ENCODE measurements around the gene C8A. TPM values are rescaled to one million over a fixed set of nuclear protein-coding genes. Genes with fewer than 3 reads are reported as not detected.

Gene C8A
- total and polyA plus RNA-seq, 10 of the 15 experiments (the other 5 are each of a cell fraction or from before 2014, with no cell fraction given) = not detected

DNA sequence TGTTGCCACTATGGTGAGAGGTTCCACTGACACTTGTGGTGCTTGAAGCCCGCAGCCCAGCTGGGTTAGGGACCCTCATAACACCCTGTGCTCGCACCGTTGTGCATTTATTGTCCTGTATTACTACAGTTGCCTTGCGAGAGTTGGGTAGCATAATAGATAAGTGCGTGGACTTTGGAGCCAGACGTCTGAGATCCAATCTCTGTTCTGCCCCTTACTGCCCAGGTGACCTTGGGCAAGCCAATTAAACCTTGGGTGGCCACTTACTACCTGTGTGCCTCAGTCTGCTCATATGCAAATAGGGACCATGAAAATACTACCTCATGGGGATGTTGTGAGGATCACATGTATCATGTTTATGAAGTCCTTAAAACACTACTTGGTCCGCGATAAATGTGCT lies 97.9 kb downstream of the C8A start (continued):
- TF ChIP-seq, protein P1, sequence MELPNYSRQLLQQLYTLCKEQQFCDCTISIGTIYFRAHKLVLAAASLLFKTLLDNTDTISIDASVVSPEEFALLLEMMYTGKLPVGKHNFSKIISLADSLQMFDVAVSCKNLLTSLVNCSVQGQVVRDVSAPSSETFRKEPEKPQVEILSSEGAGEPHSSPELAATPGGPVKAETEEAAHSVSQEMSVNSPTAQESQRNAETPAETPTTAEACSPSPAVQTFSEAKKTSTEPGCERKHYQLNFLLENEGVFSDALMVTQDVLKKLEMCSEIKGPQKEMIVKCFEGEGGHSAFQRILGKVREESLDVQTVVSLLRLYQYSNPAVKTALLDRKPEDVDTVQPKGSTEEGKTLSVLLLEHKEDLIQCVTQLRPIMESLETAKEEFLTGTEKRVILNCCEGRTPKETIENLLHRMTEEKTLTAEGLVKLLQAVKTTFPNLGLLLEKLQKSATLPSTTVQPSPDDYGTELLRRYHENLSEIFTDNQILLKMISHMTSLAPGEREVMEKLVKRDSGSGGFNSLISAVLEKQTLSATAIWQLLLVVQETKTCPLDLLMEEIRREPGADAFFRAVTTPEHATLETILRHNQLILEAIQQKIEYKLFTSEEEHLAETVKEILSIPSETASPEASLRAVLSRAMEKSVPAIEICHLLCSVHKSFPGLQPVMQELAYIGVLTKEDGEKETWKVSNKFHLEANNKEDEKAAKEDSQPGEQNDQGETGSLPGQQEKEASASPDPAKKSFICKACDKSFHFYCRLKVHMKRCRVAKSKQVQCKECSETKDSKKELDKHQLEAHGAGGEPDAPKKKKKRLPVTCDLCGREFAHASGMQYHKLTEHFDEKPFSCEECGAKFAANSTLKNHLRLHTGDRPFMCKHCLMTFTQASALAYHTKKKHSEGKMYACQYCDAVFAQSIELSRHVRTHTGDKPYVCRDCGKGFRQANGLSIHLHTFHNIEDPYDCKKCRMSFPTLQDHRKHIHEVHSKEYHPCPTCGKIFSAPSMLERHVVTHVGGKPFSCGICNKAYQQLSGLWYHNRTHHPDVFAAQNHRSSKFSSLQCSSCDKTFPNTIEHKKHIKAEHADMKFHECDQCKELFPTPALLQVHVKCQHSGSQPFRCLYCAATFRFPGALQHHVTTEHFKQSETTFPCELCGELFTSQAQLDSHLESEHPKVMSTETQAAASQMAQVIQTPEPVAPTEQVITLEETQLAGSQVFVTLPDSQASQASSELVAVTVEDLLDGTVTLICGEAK (IDR thresholded peaks at IDR 0.05; ENCODE audit: borderline replicate concordance) = no peak

DNA sequence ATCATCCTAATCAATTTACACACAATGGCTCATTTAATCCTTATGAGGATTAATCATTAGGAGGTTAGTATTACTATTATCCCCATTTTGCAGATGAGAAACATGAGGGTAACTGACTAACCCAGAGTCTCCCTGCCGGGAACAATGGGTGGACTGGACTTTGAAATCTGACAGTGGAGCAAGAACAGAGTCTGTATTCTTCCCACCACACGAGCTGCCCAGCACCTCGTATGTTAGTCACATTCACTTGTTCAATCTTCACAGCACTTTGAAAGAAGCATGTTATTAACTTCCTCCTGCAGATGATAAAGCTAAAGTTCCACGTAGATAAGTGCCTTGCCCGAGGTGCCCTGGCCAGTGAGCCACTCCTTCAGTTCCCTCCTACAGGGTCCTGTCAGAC lies 98.8 kb downstream of the C8A start:
- H3K4me1 ChIP-seq (ENCODE audit: control insufficient read depth, insufficient read depth, low read length) = no peaks in the 10 kb centered on the region
- ChIA-PET SMC1A (ENCODE audit: uncharacterized antibody, unreplicated experiment) (no interaction called here), RAD21 (ENCODE audit: unreplicated experiment) (no interaction called here), POLR2A (no interaction called here), CTCF (no interaction called here)
- WGBS (ENCODE audit: insufficient coverage, insufficient replicate concordance, low lambda C conversion rate, missing lambda C conversion rate) = 12% methylated on average over 5 of the region's 5 CpGs
- H3K9ac ChIP-seq (ENCODE audit: control insufficient read depth, insufficient read depth, low read length) = no peak overlapping the region
- no peak overlapping the region for H3K4me3 ChIP-seq
- H3K27me3 ChIP-seq (replicated peaks in 1 of 2; ENCODE audit: control insufficient read depth in 2 of 2, insufficient read depth in 2 of 2, low read length in 1 of 2) = no peaks in the 10 kb centered on the region; a peak in 1 of 4 replicates
- H3K79me2 ChIP-seq (ENCODE audit: control insufficient read depth, insufficient read depth, low read length) = no peaks in the 10 kb centered on the region
- in situ Hi-C loops (cut with MboI) = no loop called here
- H3K9me3 ChIP-seq (replicated peaks; ENCODE audit: control insufficient read depth, insufficient read depth, low read length) = no peaks in the 10 kb centered on the region
- H3K36me3 ChIP-seq (ENCODE audit: control insufficient read depth in 2 of 2, insufficient read depth in 2 of 2, low read length in 1 of 2) = no peaks in the 10 kb centered on the region
- BruUV-seq (replicated peaks) = no TSS peak
- DNase-seq (ENCODE audit: low read depth, low spot score) (no peak), ATAC-seq (no peak), FAIRE-seq (no peak)
- intact Hi-C loops (cut with micrococcal nuclease; ENCODE audit: unreplicated experiment) = no loop called here
- no peak overlapping the region for H2AFZ ChIP-seq (ENCODE audit: control insufficient read depth, low read depth, low read length)
- H4K20me1 ChIP-seq (ENCODE audit: control insufficient read depth, insufficient read depth) = no peaks in the 10 kb centered on the region
- no peak overlapping the region for H3K27ac ChIP-seq (ENCODE audit: control insufficient read depth, insufficient read depth)
- no peak overlapping the region for H3K4me2 ChIP-seq (ENCODE audit: control insufficient read depth, insufficient read depth)
- TF ChIP-seq, protein P2, sequence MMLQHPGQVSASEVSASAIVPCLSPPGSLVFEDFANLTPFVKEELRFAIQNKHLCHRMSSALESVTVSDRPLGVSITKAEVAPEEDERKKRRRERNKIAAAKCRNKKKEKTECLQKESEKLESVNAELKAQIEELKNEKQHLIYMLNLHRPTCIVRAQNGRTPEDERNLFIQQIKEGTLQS (IDR thresholded peaks at IDR 0.05; ENCODE audit: borderline replicate concordance, extremely low read depth, low read depth, low read length) = no peak
- no peak for TF ChIP-seq NFIC (IDR thresholded peaks at IDR 0.05; ENCODE audit: low read depth, low read length)
- TF ChIP-seq, protein P3, sequence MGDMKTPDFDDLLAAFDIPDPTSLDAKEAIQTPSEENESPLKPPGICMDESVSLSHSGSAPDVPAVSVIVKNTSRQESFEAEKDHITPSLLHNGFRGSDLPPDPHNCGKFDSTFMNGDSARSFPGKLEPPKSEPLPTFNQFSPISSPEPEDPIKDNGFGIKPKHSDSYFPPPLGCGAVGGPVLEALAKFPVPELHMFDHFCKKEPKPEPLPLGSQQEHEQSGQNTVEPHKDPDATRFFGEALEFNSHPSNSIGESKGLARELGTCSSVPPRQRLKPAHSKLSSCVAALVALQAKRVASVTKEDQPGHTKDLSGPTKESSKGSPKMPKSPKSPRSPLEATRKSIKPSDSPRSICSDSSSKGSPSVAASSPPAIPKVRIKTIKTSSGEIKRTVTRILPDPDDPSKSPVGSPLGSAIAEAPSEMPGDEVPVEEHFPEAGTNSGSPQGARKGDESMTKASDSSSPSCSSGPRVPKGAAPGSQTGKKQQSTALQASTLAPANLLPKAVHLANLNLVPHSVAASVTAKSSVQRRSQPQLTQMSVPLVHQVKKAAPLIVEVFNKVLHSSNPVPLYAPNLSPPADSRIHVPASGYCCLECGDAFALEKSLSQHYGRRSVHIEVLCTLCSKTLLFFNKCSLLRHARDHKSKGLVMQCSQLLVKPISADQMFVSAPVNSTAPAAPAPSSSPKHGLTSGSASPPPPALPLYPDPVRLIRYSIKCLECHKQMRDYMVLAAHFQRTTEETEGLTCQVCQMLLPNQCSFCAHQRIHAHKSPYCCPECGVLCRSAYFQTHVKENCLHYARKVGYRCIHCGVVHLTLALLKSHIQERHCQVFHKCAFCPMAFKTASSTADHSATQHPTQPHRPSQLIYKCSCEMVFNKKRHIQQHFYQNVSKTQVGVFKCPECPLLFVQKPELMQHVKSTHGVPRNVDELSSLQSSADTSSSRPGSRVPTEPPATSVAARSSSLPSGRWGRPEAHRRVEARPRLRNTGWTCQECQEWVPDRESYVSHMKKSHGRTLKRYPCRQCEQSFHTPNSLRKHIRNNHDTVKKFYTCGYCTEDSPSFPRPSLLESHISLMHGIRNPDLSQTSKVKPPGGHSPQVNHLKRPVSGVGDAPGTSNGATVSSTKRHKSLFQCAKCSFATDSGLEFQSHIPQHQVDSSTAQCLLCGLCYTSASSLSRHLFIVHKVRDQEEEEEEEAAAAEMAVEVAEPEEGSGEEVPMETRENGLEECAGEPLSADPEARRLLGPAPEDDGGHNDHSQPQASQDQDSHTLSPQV (IDR thresholded peaks at IDR 0.05) = no peak
- no peak for TF ChIP-seq RFX5 (IDR thresholded peaks at IDR 0.05; ENCODE audit: low read depth, low read length)
- TF ChIP-seq YBX1 (IDR thresholded peaks at IDR 0.05) = no peak
- TF ChIP-seq, protein P4, sequence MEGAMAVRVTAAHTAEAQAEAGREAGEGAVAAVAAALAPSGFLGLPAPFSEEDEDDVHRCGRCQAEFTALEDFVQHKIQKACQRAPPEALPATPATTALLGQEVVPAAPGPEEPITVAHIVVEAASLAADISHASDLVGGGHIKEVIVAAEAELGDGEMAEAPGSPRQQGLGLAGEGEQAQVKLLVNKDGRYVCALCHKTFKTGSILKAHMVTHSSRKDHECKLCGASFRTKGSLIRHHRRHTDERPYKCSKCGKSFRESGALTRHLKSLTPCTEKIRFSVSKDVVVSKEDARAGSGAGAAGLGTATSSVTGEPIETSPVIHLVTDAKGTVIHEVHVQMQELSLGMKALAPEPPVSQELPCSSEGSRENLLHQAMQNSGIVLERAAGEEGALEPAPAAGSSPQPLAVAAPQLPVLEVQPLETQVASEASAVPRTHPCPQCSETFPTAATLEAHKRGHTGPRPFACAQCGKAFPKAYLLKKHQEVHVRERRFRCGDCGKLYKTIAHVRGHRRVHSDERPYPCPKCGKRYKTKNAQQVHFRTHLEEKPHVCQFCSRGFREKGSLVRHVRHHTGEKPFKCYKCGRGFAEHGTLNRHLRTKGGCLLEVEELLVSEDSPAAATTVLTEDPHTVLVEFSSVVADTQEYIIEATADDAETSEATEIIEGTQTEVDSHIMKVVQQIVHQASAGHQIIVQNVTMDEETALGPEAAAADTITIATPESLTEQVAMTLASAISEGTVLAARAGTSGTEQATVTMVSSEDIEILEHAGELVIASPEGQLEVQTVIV (IDR thresholded peaks at IDR 0.05; ENCODE audit: borderline replicate concordance, partially characterized antibody) = no peak
- no peak for TF ChIP-seq NBN (IDR thresholded peaks at IDR 0.05)

Measured in GM12878 (cell line).